ENCODE data around the gene RGMB. TPM values are rescaled to one million over a fixed set of nuclear protein-coding genes. Genes with fewer than 3 reads are reported as not detected.

The RGMB gene, protein sequence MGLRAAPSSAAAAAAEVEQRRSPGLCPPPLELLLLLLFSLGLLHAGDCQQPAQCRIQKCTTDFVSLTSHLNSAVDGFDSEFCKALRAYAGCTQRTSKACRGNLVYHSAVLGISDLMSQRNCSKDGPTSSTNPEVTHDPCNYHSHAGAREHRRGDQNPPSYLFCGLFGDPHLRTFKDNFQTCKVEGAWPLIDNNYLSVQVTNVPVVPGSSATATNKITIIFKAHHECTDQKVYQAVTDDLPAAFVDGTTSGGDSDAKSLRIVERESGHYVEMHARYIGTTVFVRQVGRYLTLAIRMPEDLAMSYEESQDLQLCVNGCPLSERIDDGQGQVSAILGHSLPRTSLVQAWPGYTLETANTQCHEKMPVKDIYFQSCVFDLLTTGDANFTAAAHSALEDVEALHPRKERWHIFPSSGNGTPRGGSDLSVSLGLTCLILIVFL
- 42.5 and 43.2 TPM in 2 replicates for total RNA-seq

GRCh38 chr5:98773464-98774191 is at the start of gene RGMB:
TSS of gene RGMB (plus strand) at chr5:98773663. CDS start at chr5:98774071, 408 bp downstream.

Other genes starting within 250 kb of the RGMB start
- gene CHD1, start 155.3 kb downstream of the RGMB start, total RNA-seq = 20.0 and 22.7 TPM in 2 replicates

All from cardiac ventricle fibroblast (primary cell).